Astrocyte (in vitro differentiated cells and primary cell): ENCODE results near the gene APRT.

ENCODE experiments used
- EZH2 ChIP-seq: IDR thresholded peaks from 2 replicates; pipeline ENCODE4 v1.6.1; 2012; ENCODE audit warnings: mild to moderate bottlenecking, low read length, inconsistent platforms; ENCODE audit not compliant: insufficient read depth
- TF ChIP-seq, protein P1 (sequence below): IDR thresholded peaks from 2 replicates; pipeline ENCODE4 v1.5.1; 2011; ENCODE audit warnings: low read depth, mild to moderate bottlenecking, inconsistent platforms, low read length, moderate library complexity; ENCODE audit not compliant: insufficient read depth

DNA sequence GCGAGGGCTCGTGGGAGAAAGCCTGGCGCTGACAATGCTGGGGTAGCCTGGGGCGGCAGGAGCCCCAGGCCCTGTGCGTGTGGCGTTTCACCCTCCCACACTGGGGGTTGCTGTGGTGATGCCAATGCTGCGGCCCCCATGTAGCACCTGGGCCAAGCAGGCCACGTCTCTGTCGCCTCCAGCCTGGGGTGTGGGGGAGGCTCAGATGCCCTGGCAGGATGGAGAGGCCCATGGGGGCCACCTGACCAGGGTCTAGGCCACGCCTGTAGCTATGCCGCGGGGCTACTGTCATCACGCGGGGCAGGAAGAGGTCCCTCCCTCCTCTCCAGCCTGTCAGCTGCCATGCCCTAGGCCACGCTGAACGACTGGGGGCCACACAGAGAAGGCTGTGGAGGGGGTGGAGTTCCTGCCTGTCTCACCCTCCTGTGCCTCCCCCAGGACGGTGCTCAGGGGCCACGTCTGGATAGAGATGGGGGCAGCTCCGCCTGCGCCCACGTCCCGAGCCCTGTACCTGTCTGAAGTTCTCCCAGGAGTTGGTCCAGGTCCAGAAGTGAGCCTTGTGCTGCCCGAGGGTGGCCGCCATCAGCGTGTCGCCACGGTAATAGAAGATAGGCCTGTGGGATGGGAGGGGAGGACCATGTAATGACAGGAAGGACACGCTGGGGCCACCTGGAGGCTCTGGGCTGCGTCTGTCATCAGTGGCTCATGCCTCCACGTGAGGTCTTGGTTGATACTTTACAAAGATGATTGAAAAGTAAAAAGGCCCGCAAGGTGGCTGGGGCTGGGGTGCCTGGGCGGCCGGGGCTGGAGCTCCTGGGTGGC lies 12.7 kb upstream of the APRT start:
- TF ChIP-seq, protein P1, sequence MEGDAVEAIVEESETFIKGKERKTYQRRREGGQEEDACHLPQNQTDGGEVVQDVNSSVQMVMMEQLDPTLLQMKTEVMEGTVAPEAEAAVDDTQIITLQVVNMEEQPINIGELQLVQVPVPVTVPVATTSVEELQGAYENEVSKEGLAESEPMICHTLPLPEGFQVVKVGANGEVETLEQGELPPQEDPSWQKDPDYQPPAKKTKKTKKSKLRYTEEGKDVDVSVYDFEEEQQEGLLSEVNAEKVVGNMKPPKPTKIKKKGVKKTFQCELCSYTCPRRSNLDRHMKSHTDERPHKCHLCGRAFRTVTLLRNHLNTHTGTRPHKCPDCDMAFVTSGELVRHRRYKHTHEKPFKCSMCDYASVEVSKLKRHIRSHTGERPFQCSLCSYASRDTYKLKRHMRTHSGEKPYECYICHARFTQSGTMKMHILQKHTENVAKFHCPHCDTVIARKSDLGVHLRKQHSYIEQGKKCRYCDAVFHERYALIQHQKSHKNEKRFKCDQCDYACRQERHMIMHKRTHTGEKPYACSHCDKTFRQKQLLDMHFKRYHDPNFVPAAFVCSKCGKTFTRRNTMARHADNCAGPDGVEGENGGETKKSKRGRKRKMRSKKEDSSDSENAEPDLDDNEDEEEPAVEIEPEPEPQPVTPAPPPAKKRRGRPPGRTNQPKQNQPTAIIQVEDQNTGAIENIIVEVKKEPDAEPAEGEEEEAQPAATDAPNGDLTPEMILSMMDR: no peak
- no peak for TF ChIP-seq EZH2
